Measurements from ENCODE around the gene OTOA.

- TF ChIP-seq MTF2 (CRISPR knock-in tag; IDR thresholded peaks at IDR 0.05; ENCODE audit: borderline replicate concordance): no peak
- TF ChIP-seq ZNF274 (CRISPR knock-in tag; IDR thresholded peaks at IDR 0.05): no peak
- TF ChIP-seq SMC3 (IDR thresholded peaks at IDR 0.05; ENCODE audit: low read length): no peak
- TF ChIP-seq POLR2A (IDR thresholded peaks at IDR 0.05; ENCODE audit: insufficient read depth in 1 of 2, low read depth in 2 of 2, low read length in 2 of 2): no peak
- TF ChIP-seq REST (IDR thresholded peaks at IDR 0.05; ENCODE audit: borderline replicate concordance in 1 of 2, low read depth in 1 of 2, low read length in 2 of 2): no peak
- TF ChIP-seq, protein P1, sequence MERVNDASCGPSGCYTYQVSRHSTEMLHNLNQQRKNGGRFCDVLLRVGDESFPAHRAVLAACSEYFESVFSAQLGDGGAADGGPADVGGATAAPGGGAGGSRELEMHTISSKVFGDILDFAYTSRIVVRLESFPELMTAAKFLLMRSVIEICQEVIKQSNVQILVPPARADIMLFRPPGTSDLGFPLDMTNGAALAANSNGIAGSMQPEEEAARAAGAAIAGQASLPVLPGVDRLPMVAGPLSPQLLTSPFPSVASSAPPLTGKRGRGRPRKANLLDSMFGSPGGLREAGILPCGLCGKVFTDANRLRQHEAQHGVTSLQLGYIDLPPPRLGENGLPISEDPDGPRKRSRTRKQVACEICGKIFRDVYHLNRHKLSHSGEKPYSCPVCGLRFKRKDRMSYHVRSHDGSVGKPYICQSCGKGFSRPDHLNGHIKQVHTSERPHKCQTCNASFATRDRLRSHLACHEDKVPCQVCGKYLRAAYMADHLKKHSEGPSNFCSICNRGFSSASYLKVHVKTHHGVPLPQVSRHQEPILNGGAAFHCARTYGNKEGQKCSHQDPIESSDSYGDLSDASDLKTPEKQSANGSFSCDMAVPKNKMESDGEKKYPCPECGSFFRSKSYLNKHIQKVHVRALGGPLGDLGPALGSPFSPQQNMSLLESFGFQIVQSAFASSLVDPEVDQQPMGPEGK (CRISPR knock-in tag; IDR thresholded peaks at IDR 0.05): no peak
- TF ChIP-seq BHLHE40 (IDR thresholded peaks at IDR 0.05; ENCODE audit: low read length): no peak
- no peak for TF ChIP-seq JUN (CRISPR knock-in tag; IDR thresholded peaks at IDR 0.05)
- no peak for TF ChIP-seq TAF1 (CRISPR knock-in tag; IDR thresholded peaks at IDR 0.05)
Observed at GRCh38 chr16:21642861-21643260, 20.9 kb upstream of the OTOA start.
